Endothelial cell of umbilical vein (primary cell): ENCODE measurements around the gene METTL27.

Experiments used
- EZH2 ChIP-seq: IDR thresholded peaks from 2 replicates; pipeline ENCODE4 v1.6.1; 2012; ENCODE audit warnings: borderline replicate concordance, low read depth, mild to moderate bottlenecking, moderate library complexity, low read length, inconsistent platforms; ENCODE audit not compliant: severe bottlenecking
- FOS ChIP-seq: IDR thresholded peaks from 2 replicates; pipeline ENCODE4 v1.6.1; 2011; ENCODE audit warnings: mild to moderate bottlenecking, low read length, moderate library complexity, borderline replicate concordance; ENCODE audit not compliant: insufficient read depth
- GATA2 ChIP-seq: IDR thresholded peaks from 2 replicates; pipeline ENCODE4 v1.7.0; 2011; ENCODE audit warnings: low read depth, mild to moderate bottlenecking, moderate library complexity, mixed read lengths, low read length; ENCODE audit not compliant: insufficient read length, insufficient read depth
- JUN ChIP-seq: IDR thresholded peaks from 2 replicates; pipeline ENCODE4 v1.6.1; 2011; ENCODE audit warnings: borderline replicate concordance, low read depth; ENCODE audit not compliant: insufficient read length, insufficient read depth
- POLR2A ChIP-seq: IDR thresholded peaks from 2 replicates; pipeline ENCODE4 v1.6.1; 2012; ENCODE audit warnings: low read depth, mild to moderate bottlenecking, control low read depth, low read length
- POLR2AphosphoS5 ChIP-seq: IDR thresholded peaks from 2 replicates; pipeline ENCODE4 v1.6.1; 2012; ENCODE audit warnings: low read depth, mild to moderate bottlenecking, control low read depth, low read length, moderate library complexity; ENCODE audit not compliant: insufficient read depth
- TF ChIP-seq, protein P1 (sequence below), 2 donors: IDR thresholded peaks; 1 replicate in 1 of 2; 2 replicates in 1 of 2; pipeline ENCODE4 v1.5.1; 2011; ENCODE audit warnings: low read length in 2 of 2, mild to moderate bottlenecking in 2 of 2, moderate library complexity in 2 of 2, control low read depth in 1 of 2, inconsistent platforms in 1 of 2, low read depth in 1 of 2; ENCODE audit not compliant: insufficient read depth in 1 of 2; ENCODE audit errors: extremely low read depth in 1 of 2
- TF ChIP-seq, protein P2 (sequence below): IDR thresholded peaks from 2 replicates; pipeline ENCODE4 v1.6.1; 2011; ENCODE audit not compliant: insufficient read depth, insufficient read length

- TF ChIP-seq, protein P1, sequence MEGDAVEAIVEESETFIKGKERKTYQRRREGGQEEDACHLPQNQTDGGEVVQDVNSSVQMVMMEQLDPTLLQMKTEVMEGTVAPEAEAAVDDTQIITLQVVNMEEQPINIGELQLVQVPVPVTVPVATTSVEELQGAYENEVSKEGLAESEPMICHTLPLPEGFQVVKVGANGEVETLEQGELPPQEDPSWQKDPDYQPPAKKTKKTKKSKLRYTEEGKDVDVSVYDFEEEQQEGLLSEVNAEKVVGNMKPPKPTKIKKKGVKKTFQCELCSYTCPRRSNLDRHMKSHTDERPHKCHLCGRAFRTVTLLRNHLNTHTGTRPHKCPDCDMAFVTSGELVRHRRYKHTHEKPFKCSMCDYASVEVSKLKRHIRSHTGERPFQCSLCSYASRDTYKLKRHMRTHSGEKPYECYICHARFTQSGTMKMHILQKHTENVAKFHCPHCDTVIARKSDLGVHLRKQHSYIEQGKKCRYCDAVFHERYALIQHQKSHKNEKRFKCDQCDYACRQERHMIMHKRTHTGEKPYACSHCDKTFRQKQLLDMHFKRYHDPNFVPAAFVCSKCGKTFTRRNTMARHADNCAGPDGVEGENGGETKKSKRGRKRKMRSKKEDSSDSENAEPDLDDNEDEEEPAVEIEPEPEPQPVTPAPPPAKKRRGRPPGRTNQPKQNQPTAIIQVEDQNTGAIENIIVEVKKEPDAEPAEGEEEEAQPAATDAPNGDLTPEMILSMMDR (IDR thresholded peaks at IDR 0.05; ENCODE audit: extremely low read depth in 1 of 2, insufficient read depth in 1 of 2, low read depth in 1 of 2, low read length in 2 of 2) = no peak
- TF ChIP-seq POLR2A (no peak), POLR2AphosphoS5 (no peak), FOS (no peak), GATA2 (no peak), EZH2 (no peak), JUN (no peak)
- TF ChIP-seq, protein P2, sequence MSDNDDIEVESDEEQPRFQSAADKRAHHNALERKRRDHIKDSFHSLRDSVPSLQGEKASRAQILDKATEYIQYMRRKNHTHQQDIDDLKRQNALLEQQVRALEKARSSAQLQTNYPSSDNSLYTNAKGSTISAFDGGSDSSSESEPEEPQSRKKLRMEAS = no peak
These were observed 46.6 kb upstream of the METTL27 start for GRCh38 chr7:73888959-73889358.
